Suprapubic skin (tissue), 4 donors: ENCODE results near the gene NIM1K.

Experiments used
- POLR2A ChIP-seq, 2 donors: fragments of 450-650 bp; IDR thresholded peaks; one replicate each; pipeline ENCODE4 v1.6.1; 2017; ENCODE audit warnings: antibody characterized with exemption in 2 of 2, mild to moderate bottlenecking in 2 of 2, moderate library complexity in 2 of 2
- POLR2AphosphoS5 ChIP-seq, 3 donors: sonication (generic); formaldehyde crosslinking; IDR thresholded peaks; one replicate each; pipeline ENCODE4 v1.6.1; 2017; ENCODE audit warnings: antibody characterized with exemption in 3 of 3
- TF ChIP-seq, protein P1 (sequence below), 2 donors: fragments of 200-600 bp in 1 of 2; fragments of 450-650 bp in 1 of 2; sonication (generic) in 1 of 2; IDR thresholded peaks; one replicate each; pipeline ENCODE4 v1.5.1; 2016 to 2019; ENCODE audit warnings: antibody characterized with exemption in 2 of 2, mild to moderate bottlenecking in 1 of 2, moderate library complexity in 1 of 2

DNA sequence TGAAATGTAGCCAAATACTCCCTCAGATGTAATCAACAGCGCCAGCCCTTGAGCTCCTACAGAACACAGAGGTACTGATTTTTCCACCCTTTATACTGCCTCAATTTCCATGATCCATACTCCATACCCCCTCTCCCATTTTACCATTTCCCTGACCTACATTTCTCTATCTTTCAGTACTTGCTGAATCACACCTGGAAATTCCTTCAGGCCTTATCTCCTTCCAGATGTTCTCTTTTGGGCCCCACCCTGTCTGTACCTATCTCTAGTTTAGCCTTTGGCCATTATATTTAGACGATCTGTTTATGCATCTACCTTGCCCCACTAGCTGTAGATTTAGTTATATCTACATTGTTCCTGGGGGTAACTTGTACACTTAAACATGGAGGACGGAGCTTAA is 5.5 kb downstream of the NIM1K start:
- TF ChIP-seq POLR2A (IDR thresholded peaks at IDR 0.05) = no peak
- TF ChIP-seq, protein P1, sequence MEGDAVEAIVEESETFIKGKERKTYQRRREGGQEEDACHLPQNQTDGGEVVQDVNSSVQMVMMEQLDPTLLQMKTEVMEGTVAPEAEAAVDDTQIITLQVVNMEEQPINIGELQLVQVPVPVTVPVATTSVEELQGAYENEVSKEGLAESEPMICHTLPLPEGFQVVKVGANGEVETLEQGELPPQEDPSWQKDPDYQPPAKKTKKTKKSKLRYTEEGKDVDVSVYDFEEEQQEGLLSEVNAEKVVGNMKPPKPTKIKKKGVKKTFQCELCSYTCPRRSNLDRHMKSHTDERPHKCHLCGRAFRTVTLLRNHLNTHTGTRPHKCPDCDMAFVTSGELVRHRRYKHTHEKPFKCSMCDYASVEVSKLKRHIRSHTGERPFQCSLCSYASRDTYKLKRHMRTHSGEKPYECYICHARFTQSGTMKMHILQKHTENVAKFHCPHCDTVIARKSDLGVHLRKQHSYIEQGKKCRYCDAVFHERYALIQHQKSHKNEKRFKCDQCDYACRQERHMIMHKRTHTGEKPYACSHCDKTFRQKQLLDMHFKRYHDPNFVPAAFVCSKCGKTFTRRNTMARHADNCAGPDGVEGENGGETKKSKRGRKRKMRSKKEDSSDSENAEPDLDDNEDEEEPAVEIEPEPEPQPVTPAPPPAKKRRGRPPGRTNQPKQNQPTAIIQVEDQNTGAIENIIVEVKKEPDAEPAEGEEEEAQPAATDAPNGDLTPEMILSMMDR (IDR thresholded peaks at IDR 0.05) = no peak
- no peak for TF ChIP-seq POLR2AphosphoS5 (IDR thresholded peaks at IDR 0.05)
